Neural cell (in vitro differentiated cells): ENCODE measurements around the gene CUEDC1. TPM values are rescaled to one million over a fixed set of nuclear protein-coding genes. Genes with fewer than 3 reads are reported as not detected.

Experiments used
- H2AFZ ChIP-seq: fragments of 200-600, 300-800 bp; sonication (generic), shearing (Covaris generic); 2 replicates; pipeline ENCODE4 v1.6.0; 2014; ENCODE audit warnings: low read depth, mild to moderate bottlenecking, antibody characterized with exemption, low read length, moderate library complexity
- H3F3A ChIP-seq: fragments of 200-600 bp; shearing (Covaris generic); 2 replicates; pipeline ENCODE4 v1.6.1; 2016; ENCODE audit warnings: mild to moderate bottlenecking, moderate library complexity, mixed read lengths, antibody characterized with exemption, low read length; ENCODE audit not compliant: insufficient read depth, poor library complexity, severe bottlenecking
- H3K27ac ChIP-seq: fragments of 200-600, 300-800 bp; sonication (generic), shearing (Covaris generic); 2 replicates; pipeline ENCODE4 v1.5.1; 2014; ENCODE audit warnings: mild to moderate bottlenecking, low read length, moderate library complexity
- H3K27me3 ChIP-seq: fragments of 300-800, 200-600 bp; sonication (generic), shearing (Covaris generic); 2 replicates; pipeline ENCODE4 v1.6.0; 2014; ENCODE audit warnings: mild to moderate bottlenecking, low read depth, low read length, moderate library complexity; ENCODE audit not compliant: insufficient read depth
- H3K36me3 ChIP-seq: fragments of 300-800, 200-600 bp; sonication (generic), shearing (Covaris generic); 2 replicates; pipeline ENCODE4 v1.5.1; 2014; ENCODE audit warnings: mild to moderate bottlenecking, antibody characterized with exemption, low read length, moderate library complexity; ENCODE audit not compliant: insufficient read depth
- H3K4me2 ChIP-seq: fragments of 300-800, 200-600 bp; sonication (generic), shearing (Covaris generic); 2 replicates; pipeline ENCODE4 v1.6.0; 2014; ENCODE audit warnings: mild to moderate bottlenecking, low read length
- H3K4me3 ChIP-seq: fragments of 300-800, 200-600 bp; sonication (generic), shearing (Covaris generic); 2 replicates; pipeline ENCODE4 v1.5.1; 2014; ENCODE audit warnings: mild to moderate bottlenecking, low read length, moderate library complexity
- H3K79me2 ChIP-seq: fragments of 200-600 bp; shearing (Covaris generic); replicated peaks from 2 replicates; pipeline ENCODE4 v1.6.0; 2014; ENCODE audit warnings: mild to moderate bottlenecking, low read length, moderate library complexity; ENCODE audit not compliant: insufficient read depth
- H3K9ac ChIP-seq: fragments of 300-800, 200-600 bp; sonication (generic), shearing (Covaris generic); 2 replicates; pipeline ENCODE4 v1.6.1; 2016; ENCODE audit warnings: mild to moderate bottlenecking, low read length, mixed read lengths
- H3K9me2 ChIP-seq: fragments of 200-600 bp; shearing (Covaris generic); 2 replicates; pipeline ENCODE4 v1.6.1; 2016; ENCODE audit warnings: mild to moderate bottlenecking, low read length, mixed read lengths; ENCODE audit not compliant: insufficient read depth
- H3K9me3 ChIP-seq: fragments of 200-600, 300-800 bp; sonication (generic), shearing (Covaris generic); 2 replicates; pipeline ENCODE4 v1.6.1; 2016; ENCODE audit warnings: mild to moderate bottlenecking, mixed run types, low read length, moderate library complexity, mixed read lengths
- H4K20me1 ChIP-seq: fragments of 200-600 bp; shearing (Covaris generic); 2 replicates; pipeline ENCODE4 v1.6.1; 2016; ENCODE audit warnings: mild to moderate bottlenecking, mixed run types; ENCODE audit not compliant: insufficient read depth
- CTCF ChIP-seq: fragments of 450-650 bp; IDR thresholded peaks from 2 replicates; pipeline ENCODE4 v1.5.1; 2014; ENCODE audit warnings: antibody characterized with exemption, mild to moderate bottlenecking, moderate library complexity; ENCODE audit not compliant: poor library complexity, severe bottlenecking
- EP300 ChIP-seq: fragments of 450-650 bp; conservative IDR thresholded peaks from 2 replicates; pipeline ENCODE4 v1.6.1; 2014; ENCODE audit warnings: antibody characterized with exemption, mild to moderate bottlenecking, moderate library complexity; ENCODE audit not compliant: poor library complexity, severe bottlenecking
- EZH2 ChIP-seq: fragments of 200-600, 300-800 bp; shearing (Covaris generic), sonication (generic); IDR thresholded peaks from 2 replicates; pipeline ENCODE4 v1.6.1; 2014; ENCODE audit warnings: antibody characterized with exemption, low read length, borderline replicate concordance, mild to moderate bottlenecking; ENCODE audit not compliant: insufficient read depth, poor library complexity, severe bottlenecking
- MXI1 ChIP-seq: fragments of 450-650 bp; conservative IDR thresholded peaks from 2 replicates; pipeline ENCODE4 v1.6.1; 2014; ENCODE audit warnings: antibody characterized with exemption, mild to moderate bottlenecking; ENCODE audit not compliant: poor library complexity, severe bottlenecking
- POLR2AphosphoS5 ChIP-seq: IDR thresholded peaks from 2 replicates; pipeline ENCODE4 v1.6.1; 2012
- RAD21 ChIP-seq: fragments of 450-650 bp; conservative IDR thresholded peaks from 2 replicates; pipeline ENCODE4 v1.6.1; 2014; ENCODE audit warnings: antibody characterized with exemption, mild to moderate bottlenecking, moderate library complexity
- REST ChIP-seq: IDR thresholded peaks from 2 replicates; pipeline ENCODE4 v1.6.1; 2012; ENCODE audit warnings: borderline replicate concordance
- SMC3 ChIP-seq: fragments of 450-650 bp; conservative IDR thresholded peaks from 2 replicates; pipeline ENCODE4 v1.6.1; 2014; ENCODE audit warnings: antibody characterized with exemption, mild to moderate bottlenecking, moderate library complexity; ENCODE audit not compliant: poor library complexity
- TAF1 ChIP-seq: IDR thresholded peaks from 2 replicates; pipeline ENCODE4 v1.6.1; 2012; ENCODE audit warnings: low read depth
- polyA plus RNA-seq: library from polyadenylated mRNA; depleted of rRNA; stranded (reverse); fragments of >200 nt; gene quantifications from 2 replicates; pipeline ENCODE4 v1.2.3, GENCODE V29; 2014

CUEDC1 gene
- polyA plus RNA-seq, 1 donor from 2014 or later = 27.0 TPM

- Histone ChIP-seq H3K27me3 (no peaks in the 10 kb centered on the region), H4K20me1 (no peaks in the 10 kb centered on the region), H2AFZ (no peak overlapping the region), H3F3A (no peaks in the 10 kb centered on the region), H3K79me2 (no peaks in the 10 kb centered on the region), H3K9me2 (no peaks in the 10 kb centered on the region), H3K9ac (no peak overlapping the region), H3K4me3 (no peak overlapping the region), H3K9me3 (no peaks in the 10 kb centered on the region), H3K36me3 (no peaks in the 10 kb centered on the region), H3K27ac (no peak overlapping the region), H3K4me2 (no peak overlapping the region)
- TF ChIP-seq POLR2AphosphoS5 (no peak), EZH2 (no peak), RAD21 (no peak), CTCF (no peak), SMC3 (no peak), REST (no peak), TAF1 (no peak), MXI1 (no peak), EP300 (no peak)
These were observed 66.6 kb downstream of the CUEDC1 start for GRCh38 chr17:57888311-57889216.

GRCh38 chr17:57887161-57887560, 68.1 kb downstream of the CUEDC1 start:
- H4K20me1 ChIP-seq = no peaks in the 10 kb centered on the region
- H2AFZ ChIP-seq = no peak overlapping the region
- H3K27ac ChIP-seq = no peak overlapping the region
- no peak for TF ChIP-seq SMC3
- no peak for TF ChIP-seq CTCF
- TF ChIP-seq MXI1 = no peak
- H3K27me3 ChIP-seq = no peaks in the 10 kb centered on the region
- H3K4me2 ChIP-seq = no peak overlapping the region
- no peaks in the 10 kb centered on the region for H3F3A ChIP-seq
- H3K9ac ChIP-seq = no peak overlapping the region
- H3K9me2 ChIP-seq = no peaks in the 10 kb centered on the region
- H3K79me2 ChIP-seq = no peaks in the 10 kb centered on the region
- no peaks in the 10 kb centered on the region for H3K9me3 ChIP-seq
- no peak overlapping the region for H3K4me3 ChIP-seq
- H3K36me3 ChIP-seq = no peaks in the 10 kb centered on the region
